Glutamatergic neuron (in vitro differentiated cells): ENCODE measurements around the gene SHB. TPM values are rescaled to one million over a fixed set of nuclear protein-coding genes. Genes with fewer than 3 reads are reported as not detected.

Experiments
- DNase-seq: peaks from one replicate; pipeline ENCODE4 v3.0.0; 2022
- H3K27ac Mint-ChIP-seq: one replicate; pipeline ENCODE4 v1.8.0; 2020; ENCODE audit warnings: mild to moderate bottlenecking, mixed read lengths, inconsistent platforms; ENCODE audit not compliant: unreplicated experiment
- H3K27me3 Mint-ChIP-seq: one replicate; pipeline ENCODE4 v1.8.0; 2020; ENCODE audit warnings: mild to moderate bottlenecking, moderate library complexity, mixed read lengths, inconsistent platforms; ENCODE audit not compliant: unreplicated experiment
- H3K36me3 Mint-ChIP-seq: one replicate; pipeline ENCODE4 v1.8.0; 2020; ENCODE audit warnings: mild to moderate bottlenecking, mixed read lengths, inconsistent platforms; ENCODE audit not compliant: unreplicated experiment
- H3K4me1 Mint-ChIP-seq: one replicate; pipeline ENCODE4 v1.8.0; 2020; ENCODE audit warnings: mild to moderate bottlenecking, low read depth, mixed read lengths, inconsistent platforms; ENCODE audit not compliant: unreplicated experiment
- H3K4me3 Mint-ChIP-seq: one replicate; pipeline ENCODE4 v1.8.0; 2020; ENCODE audit warnings: mild to moderate bottlenecking, mixed read lengths, inconsistent platforms; ENCODE audit not compliant: unreplicated experiment
- H3K9me3 Mint-ChIP-seq: one replicate; pipeline ENCODE4 v1.8.0; 2020; ENCODE audit warnings: mild to moderate bottlenecking, moderate library complexity, mixed read lengths, inconsistent platforms; ENCODE audit not compliant: unreplicated experiment
- CTCF ChIP-seq: fragments of 200-600 bp; sonication (generic); IDR thresholded peaks from one replicate; pipeline ENCODE4 v1.5.0; 2021; ENCODE audit not compliant: partially characterized antibody, unreplicated experiment
- total RNA-seq: library from RNA; stranded (reverse); fragmentation: NEBNext Ultra II Directional; extraction: Animal tissue kit (Norgen Biotek cat#: 25700); gene quantifications from one replicate; pipeline ENCODE4 v1.2.1, GENCODE V29; 2021; ENCODE audit not compliant: unreplicated experiment

The SHB gene
- total RNA-seq, 1 donor from 2014 or later, result 31.7 TPM

GRCh38 chr9:38008168-38009034 is 60.6 kb downstream of the SHB start:
- Mint-ChIP-seq H3K4me1 (peaks cover 30% of the 10 kb centered on the region), H3K27ac (peak overlapping the region; percentile 43), H3K9me3 (peaks cover 2% of the 10 kb centered on the region), H3K36me3 (no peaks in the 10 kb centered on the region), H3K27me3 (peaks cover 8% of the 10 kb centered on the region), H3K4me3 (no peak overlapping the region)
- no peak for DNase-seq
- no peak for TF ChIP-seq CTCF

GRCh38 chr9:38007016-38007415 is 62.0 kb downstream of the SHB start:
- DNase-seq, result no peak
- no peak overlapping the region for H3K4me3 Mint-ChIP-seq
- peaks cover 30% of the 10 kb centered on the region for H3K4me1 Mint-ChIP-seq
- no peak for TF ChIP-seq CTCF
- no peaks in the 10 kb centered on the region for H3K36me3 Mint-ChIP-seq
- peaks cover 8% of the 10 kb centered on the region for H3K27me3 Mint-ChIP-seq
- peak overlapping the region; percentile 17 for H3K27ac Mint-ChIP-seq
- peaks cover under 1% of the 10 kb centered on the region for H3K9me3 Mint-ChIP-seq

- Mint-ChIP-seq H3K4me3 (no peak overlapping the region), H3K36me3 (no peaks in the 10 kb centered on the region), H3K27ac (no peak overlapping the region), H3K9me3 (peaks cover 1% of the 10 kb centered on the region), H3K4me1 (peaks cover 31% of the 10 kb centered on the region), H3K27me3 (peaks cover 8% of the 10 kb centered on the region)
- no peak for TF ChIP-seq CTCF
- no peak for DNase-seq
These were observed 62.9 kb downstream of the SHB start for GRCh38 chr9:38006163-38006562.

DNA sequence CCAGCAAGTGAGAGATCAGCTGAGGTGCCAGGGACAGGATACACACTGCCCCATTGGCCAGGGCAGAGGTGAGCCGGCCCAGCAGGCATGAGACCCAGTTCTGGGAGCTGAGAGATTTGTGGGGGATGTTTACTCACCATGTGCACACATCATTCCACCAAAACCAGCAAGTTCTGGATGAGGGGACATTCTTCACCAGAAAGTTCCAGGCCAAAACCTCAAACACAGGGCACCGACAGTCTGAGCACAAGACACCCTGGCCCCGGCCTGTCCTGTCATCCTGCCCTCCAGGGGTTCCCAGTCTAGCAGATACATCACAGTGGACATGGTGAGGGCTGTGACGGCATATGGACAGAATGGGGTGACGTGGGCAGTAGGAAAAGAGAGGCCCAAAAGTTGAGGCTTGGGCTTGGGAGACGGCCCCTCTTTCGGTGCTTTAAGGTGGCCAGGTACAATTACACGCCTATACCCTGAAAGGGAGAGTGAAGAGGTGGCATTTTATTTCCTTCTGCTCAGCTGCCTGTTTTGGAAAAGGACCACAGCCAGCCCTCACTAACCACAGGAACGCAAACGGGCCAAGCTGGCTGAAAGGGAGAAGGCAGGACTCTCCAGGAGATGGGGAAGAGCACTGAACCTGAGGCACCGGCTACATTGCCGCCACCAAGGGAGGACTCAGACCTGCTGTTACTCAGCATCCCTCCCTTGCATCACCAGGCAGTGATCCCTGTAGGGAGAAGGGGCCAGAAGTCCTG is 64.0 kb downstream of the SHB start:
- Mint-ChIP-seq H3K36me3 (no peaks in the 10 kb centered on the region), H3K9me3 (peaks cover 1% of the 10 kb centered on the region), H3K4me1 (peaks cover 31% of the 10 kb centered on the region), H3K27ac (no peak overlapping the region), H3K4me3 (no peak overlapping the region), H3K27me3 (peaks cover 4% of the 10 kb centered on the region)
- no peak for DNase-seq
- TF ChIP-seq CTCF, result no peak
